HG03196 (cell line): ENCODE measurements around the gene KLHDC4.

ENCODE experiments used
- ATAC-seq: cut with Tn5 transposase; IDR thresholded peaks from one replicate; pipeline ENCODE4 v1.9.1; 2021; ENCODE audit not compliant: unreplicated experiment

Gene KLHDC4

DNA sequence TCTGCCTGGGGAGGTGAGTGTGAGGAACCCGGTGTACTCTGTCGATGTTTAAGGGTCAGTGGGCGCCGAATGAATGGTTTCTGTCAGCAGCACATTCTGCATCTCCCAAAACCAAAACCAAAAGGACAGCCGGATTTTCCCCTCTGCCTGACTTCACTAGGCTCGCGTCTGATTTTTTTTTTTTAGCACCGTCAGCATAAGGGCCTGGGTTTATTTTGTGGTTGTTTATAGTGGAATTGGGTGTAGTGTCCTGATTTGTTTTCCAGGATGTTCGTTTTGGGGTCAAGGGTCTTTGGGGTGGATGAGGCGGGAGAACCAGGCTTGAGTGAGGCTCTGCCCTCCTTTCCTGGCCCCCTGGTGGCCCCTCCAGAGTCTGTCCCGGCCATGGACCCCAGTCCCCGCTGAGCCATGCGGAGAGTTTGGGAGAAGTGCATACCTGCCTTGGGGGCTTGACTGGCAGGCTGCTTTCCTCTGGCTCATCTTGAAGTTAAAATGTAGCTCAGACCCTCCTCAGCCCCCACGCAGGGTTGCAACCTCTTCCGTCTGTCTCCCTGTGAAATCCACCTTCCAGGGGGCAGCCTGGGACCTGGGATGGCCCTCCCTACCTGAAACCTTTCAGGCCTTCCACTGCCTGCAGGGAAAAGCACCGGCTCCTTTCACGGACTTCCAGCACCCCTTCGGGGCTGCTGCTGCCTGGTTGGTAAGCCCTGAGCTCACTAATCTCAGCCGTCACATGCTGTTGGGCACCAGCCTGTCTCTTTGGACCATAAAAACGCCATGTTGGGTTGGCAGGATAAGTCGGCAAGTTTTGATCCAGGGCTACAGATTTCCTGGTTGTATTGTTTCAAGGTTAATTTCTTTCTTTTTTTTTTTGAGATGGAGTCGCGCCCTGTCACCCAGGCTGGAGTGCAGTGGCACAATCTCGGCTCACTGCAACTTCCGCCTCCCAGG is 103.3 kb downstream of the KLHDC4 start:
- ATAC-seq, result no peak

DNA sequence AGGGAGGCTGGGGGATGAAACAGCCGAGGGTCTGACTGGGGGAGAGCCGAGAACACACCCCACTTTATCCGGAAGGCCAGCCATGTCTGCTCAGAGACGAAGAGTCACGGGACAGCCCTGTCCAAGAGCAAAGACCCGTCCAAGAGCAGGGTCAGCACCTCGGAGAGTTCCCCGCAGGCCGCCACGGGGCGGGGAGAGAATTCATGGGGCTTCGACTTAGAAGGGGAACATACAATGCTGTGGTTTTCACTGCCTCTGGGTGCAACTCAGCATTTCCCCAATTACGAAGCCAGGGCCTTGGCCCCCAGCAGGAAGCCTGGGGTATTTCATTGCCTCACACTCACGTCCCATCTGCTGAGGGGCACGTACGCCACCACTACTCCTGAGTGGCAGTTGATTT is 104.2 kb downstream of the KLHDC4 start:
- ATAC-seq, result no peak

DNA sequence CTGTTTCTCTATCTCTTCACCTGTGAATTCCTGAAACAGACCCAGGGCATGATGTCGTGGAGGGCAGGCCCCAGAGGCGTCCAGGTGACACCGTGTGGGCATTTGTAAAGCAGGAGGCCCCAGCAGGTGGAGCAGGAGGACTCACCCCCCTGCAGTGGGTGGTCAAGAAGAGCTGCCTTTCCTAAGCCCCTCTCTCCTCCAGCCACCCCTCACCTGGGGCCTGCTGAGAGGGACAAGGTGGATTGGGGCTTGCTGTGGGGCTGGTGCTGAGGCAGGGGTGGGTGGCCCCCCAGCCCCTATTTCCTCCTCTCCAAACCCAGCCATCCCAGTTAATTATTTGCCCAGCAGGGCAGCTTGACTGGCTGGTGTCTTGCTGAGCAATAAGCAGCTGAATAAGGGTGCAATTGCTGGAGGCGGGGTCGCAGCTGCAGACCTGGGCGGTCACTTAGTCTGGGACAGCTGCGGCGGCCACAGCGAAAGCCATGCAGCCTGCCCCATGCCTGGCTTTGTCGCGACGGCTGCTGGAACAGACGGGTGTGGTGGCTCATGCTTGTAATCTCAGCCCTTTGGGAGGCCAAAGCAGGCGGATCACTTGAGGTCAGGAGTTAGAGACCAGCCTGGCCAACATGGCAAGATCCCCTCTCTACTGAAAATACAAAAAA is 107.1 kb downstream of the KLHDC4 start:
- ATAC-seq, result no peak
